NCI-H510A (cell line): ENCODE data around the gene HEATR9.

Source experiments
- DNase-seq: peaks from one replicate; lab custom pipeline; 2025; lab: John Stamatoyannopoulos, UW

Gene HEATR9

DNA sequence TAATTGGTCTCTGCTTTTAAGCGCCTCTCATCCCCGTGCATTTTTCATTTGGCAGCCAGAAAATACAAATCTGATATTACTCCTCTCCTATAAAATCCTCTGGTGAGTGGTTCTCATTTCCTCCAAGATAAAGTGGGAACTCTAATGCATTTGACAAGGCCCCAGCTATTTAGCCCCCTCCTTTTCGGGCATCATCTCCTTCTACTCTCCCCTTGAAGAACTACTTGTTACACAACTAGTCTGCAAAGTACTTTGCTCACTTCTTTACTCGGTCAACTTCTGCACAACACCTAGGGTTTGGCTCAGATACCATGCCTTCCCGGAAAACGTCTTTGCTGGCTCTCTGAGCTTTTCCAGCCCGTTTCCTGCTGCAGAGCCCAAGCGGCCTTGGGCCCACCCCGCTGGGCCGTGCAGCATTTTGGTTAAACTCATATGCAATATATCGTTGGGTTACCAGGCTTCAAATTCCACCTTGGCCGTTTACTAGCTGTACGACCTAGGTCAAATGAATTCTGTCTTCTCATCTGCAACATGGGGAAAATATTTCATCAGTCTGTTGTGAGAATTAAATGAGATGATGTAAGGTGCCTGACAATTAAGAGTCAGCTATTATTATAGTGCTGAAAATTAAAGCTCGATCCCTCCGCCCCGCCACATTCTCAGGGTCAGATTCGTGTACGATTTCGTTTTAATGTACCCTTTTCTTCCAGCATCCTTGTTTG, 60.3 kb downstream of the HEATR9 start:
- no peak for DNase-seq

DNA sequence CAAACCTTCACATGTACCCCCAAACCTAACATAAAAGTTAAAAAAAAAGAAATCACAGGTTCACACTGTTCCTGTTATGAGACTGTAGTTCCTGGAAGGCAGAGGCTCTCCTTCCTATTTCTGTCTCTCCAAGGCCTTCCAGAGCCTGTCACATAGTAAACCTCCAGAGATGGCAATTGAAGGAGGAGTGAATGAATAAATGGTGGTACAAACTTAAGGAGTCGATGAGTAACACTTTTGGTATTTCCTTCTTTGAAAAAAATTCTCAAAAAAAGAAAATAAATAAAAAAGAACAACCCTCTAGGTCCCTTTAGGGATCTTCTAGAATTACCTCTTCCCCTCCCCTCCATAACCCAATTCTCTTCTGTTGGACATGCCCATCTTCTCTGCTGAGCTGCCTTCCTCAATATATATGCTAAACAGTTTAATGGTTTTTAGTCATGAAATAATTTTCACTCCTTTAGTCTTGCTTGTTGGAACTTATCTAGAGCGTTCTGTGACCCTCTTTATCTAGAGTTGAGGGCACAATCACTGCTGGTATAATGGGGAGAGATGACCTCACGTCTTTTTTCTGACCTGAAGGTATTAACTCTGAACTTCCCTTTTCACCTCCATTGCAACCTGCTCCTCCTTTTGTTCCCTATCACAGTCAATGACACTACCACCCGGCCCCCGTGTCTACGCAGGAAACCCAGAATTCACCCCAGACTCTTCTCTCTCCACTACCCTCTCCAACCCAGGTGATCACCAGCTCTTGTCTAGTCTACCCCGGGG, 61.1 kb downstream of the HEATR9 start:
- DNase-seq: no peak
